LNCAP (cell line): ENCODE results near the gene RAB11B.

Source experiments
- TF ChIP-seq, protein P1 (sequence below): fragments of 450-650 bp; IDR thresholded peaks from 2 replicates; pipeline ENCODE4 v1.5.1; 2017; ENCODE audit warnings: mild to moderate bottlenecking

Gene RAB11B

DNA sequence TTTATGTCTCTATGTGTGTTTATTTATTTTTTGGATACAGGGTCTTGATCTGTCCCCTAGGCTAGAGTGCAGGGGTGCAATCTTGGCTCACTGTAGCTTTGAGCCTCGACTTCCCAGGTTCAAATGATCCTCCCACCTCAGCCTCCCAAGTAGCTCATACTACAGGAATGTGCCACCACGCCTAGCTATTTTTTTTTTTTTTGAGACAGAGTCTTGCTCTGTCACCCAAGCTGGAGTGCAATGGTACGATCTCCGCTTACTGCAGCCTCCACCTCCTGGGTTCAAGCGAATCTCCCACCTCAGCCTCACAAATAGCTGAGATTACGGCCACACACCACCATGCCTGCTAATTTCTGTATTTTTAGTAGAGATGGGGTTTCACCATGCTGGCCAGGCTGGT, 31.2 kb upstream of the RAB11B start:
- TF ChIP-seq, protein P1, sequence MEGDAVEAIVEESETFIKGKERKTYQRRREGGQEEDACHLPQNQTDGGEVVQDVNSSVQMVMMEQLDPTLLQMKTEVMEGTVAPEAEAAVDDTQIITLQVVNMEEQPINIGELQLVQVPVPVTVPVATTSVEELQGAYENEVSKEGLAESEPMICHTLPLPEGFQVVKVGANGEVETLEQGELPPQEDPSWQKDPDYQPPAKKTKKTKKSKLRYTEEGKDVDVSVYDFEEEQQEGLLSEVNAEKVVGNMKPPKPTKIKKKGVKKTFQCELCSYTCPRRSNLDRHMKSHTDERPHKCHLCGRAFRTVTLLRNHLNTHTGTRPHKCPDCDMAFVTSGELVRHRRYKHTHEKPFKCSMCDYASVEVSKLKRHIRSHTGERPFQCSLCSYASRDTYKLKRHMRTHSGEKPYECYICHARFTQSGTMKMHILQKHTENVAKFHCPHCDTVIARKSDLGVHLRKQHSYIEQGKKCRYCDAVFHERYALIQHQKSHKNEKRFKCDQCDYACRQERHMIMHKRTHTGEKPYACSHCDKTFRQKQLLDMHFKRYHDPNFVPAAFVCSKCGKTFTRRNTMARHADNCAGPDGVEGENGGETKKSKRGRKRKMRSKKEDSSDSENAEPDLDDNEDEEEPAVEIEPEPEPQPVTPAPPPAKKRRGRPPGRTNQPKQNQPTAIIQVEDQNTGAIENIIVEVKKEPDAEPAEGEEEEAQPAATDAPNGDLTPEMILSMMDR = no peak

DNA sequence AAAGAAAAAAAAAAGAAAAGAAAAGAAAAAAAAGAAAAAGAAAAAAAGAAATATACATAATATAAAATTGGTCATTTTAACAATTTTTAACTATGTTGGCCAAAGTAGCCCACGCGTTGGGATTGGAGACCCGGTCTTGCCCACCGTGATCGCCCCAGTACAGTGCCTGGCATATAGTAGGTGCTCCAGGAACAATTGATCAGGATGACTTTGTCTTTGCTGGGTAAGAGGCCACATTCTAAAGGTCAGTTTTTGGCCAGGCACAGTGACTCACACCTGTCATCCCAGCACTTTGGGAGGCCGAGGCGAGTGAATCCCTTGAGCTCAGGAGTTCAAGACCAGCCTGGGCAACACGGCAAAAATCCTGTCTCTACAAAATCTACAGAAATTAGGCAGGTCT, 30.0 kb upstream of the RAB11B start:
- TF ChIP-seq, protein P1 = no peak

DNA sequence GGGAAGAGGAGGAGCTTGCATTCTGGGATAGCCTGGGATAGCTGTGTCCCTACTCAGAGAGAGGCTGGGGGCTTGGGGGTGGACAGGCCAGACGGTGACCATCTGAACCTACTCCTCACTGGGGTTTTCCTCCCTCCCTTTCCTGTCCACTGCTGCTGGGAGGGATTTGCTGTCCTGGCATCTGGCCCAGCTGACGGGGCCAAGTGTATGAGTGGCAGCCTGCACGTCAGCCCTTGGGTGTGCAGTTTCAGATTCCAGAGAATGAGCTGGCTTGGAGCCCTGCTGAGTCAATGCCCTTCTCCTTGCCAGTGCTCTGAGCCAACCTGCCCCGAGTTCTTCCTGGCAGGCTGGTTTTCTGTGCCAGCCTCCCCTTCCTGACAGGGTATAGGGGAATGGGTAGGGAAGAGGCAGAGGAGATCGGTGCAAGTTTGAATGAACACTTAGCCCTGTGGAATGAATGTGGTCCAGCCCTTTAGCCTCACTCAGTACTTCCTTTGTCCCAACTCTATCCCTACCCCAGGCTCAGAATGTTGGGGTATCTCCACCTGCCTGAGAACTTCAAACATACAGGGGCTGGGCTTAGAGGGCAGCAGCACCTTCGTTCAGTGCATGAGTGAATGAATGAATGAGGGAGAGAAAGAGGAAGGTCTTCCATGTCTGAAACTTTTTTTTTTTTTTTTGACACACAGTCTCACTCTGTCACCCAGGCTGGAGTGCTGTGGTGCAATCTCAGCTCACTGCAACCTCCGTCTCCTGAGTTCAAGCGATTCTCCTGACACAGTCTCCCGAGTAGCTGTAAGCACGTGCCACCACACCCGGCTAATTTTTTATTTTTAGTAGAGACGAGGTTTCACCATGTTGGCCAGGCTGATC, 28.0 kb upstream of the RAB11B start:
- TF ChIP-seq, protein P1 = no peak

- TF ChIP-seq, protein P1 = no peak
Measured at GRCh38 chr19:8363803-8364771, 26.1 kb upstream of the RAB11B start, which contains the start of gene ANGPTL4. Gene ANGPTL4 (plus strand): TSS chr19:8364155. CDS start chr19:8364322, 167 bp downstream.

- TF ChIP-seq, protein P1 = no peak
Measured at GRCh38 chr19:8366121-8366581, 24.0 kb upstream of the RAB11B start.

DNA sequence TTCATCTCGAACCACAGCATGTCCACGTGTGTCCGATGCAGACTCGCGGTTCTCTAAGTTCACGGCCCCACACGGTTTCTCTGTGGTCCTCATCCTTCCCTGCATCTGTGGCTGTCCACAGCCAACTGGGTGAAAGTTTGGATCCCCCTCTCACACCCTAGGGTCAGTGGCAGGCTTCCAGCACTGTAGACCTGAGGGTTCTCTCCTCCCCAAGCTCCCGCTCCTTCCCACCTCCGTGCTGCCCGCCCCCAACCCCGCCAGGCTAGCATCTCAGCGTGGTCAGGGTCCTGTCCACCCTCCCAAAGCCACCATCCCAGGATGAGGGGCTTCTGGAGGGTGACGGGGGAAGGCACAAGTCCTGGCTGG, 23.2 kb upstream of the RAB11B start:
- TF ChIP-seq, protein P1 = no peak

- TF ChIP-seq, protein P1 = no peak
Measured at GRCh38 chr19:8367327-8368001, 22.7 kb upstream of the RAB11B start.
